ENCODE results near the gene QRSL1. TPM values are rescaled to one million over a fixed set of nuclear protein-coding genes. Genes with fewer than 3 reads are reported as not detected.
A peak's percentile ranks its signal among the peaks of the same experiment; 100 is the strongest.

The QRSL1 gene
- polyA plus RNA-seq, 3 donors, result 5.7 to 7.8 (median 5.8) TPM

- no peaks in the 10 kb centered on the region for H4K20me1 ChIP-seq (ENCODE audit: insufficient read depth, low read length)
- H3K4me3 Mint-ChIP-seq, result no peak overlapping the region
- no peaks in the 10 kb centered on the region for H3K4me1 Mint-ChIP-seq
- no peak overlapping the region for H3K4me3 ChIP-seq (replicated peaks in 1 of 3; ENCODE audit: low read depth in 2 of 3, low read length in 3 of 3)
- 75% methylated on average over 2 of the region's 3 CpGs for WGBS (ENCODE audit: insufficient coverage)
- H3K36me3 Mint-ChIP-seq, result peaks cover 46 to 53% of the 10 kb centered on the region in 2 donors
- no peaks in the 10 kb centered on the region for H3K79me2 ChIP-seq (ENCODE audit: insufficient read depth, low read length)
- intact Hi-C loops (cut with micrococcal nuclease), result no loop called here
- TF ChIP-seq CTCF (IDR thresholded peaks at IDR 0.05), result no peak
- peaks cover 0 to 1% (median 0%) of the 10 kb centered on the region in 7 donors for H3K9me3 Mint-ChIP-seq
- no peak overlapping the region for H3K4me2 ChIP-seq (replicated peaks; ENCODE audit: extremely low read depth, low read length, poor library complexity, severe bottlenecking)
- no peaks in the 10 kb centered on the region for H3K27me3 ChIP-seq (ENCODE audit: control insufficient read depth in 2 of 2, insufficient read depth in 2 of 2, low read length in 2 of 2)
- H3K36me3 ChIP-seq (replicated peaks in 1 of 2; ENCODE audit: control insufficient read depth in 1 of 2, insufficient read depth in 2 of 2, low read length in 2 of 2), result peaks cover 21 to 57% of the 10 kb centered on the region in 2 donors
- H3K4me1 ChIP-seq (ENCODE audit: control insufficient read depth in 1 of 2, insufficient read depth in 2 of 2, low read length in 2 of 2), result no peaks in the 10 kb centered on the region
- no peak overlapping the region for H2AFZ ChIP-seq (ENCODE audit: insufficient read depth, low read depth, low read length, poor library complexity, severe bottlenecking)
- no peaks in the 10 kb centered on the region for H3K27me3 Mint-ChIP-seq (ENCODE audit: low read depth in 3 of 3)
- no peak overlapping the region for H3K27ac ChIP-seq (ENCODE audit: low read depth in 1 of 2, low read length in 2 of 2)
- H3K9me3 ChIP-seq (replicated peaks in 1 of 2; ENCODE audit: control insufficient read depth in 1 of 2, insufficient read depth in 1 of 2, low read length in 2 of 2), result no peaks in the 10 kb centered on the region
- no peak for DNase-seq
- no peak overlapping the region for H3K9ac ChIP-seq (ENCODE audit: insufficient read depth, low read length, poor library complexity, severe bottlenecking)
- peak overlapping the region in 1 of 7 donors; percentile 38 for H3K27ac Mint-ChIP-seq
These were observed 11.1 kb upstream of the QRSL1 start for GRCh38 chr6:106618324-106618723.

GRCh38 chr6:106619223-106619622, 10.2 kb upstream of the QRSL1 start:
- peaks cover 17 to 48% of the 10 kb centered on the region in 2 donors for H3K36me3 ChIP-seq (replicated peaks in 1 of 2; ENCODE audit: control insufficient read depth in 1 of 2, insufficient read depth in 2 of 2, low read length in 2 of 2)
- no peak overlapping the region for H3K9ac ChIP-seq (ENCODE audit: insufficient read depth, low read length, poor library complexity, severe bottlenecking)
- intact Hi-C loops (cut with micrococcal nuclease), result no loop called here
- H3K4me1 Mint-ChIP-seq, result no peaks in the 10 kb centered on the region
- TF ChIP-seq CTCF (IDR thresholded peaks at IDR 0.05), result no peak
- WGBS (ENCODE audit: insufficient coverage), result 57% methylated on average over 1 of the region's 1 CpG
- H3K27ac Mint-ChIP-seq, result no peak overlapping the region
- no peak for DNase-seq
- peaks cover 0 to 1% (median 0%) of the 10 kb centered on the region in 7 donors for H3K9me3 Mint-ChIP-seq
- no peak overlapping the region for H3K27ac ChIP-seq (ENCODE audit: low read depth in 1 of 2, low read length in 2 of 2)
- no peaks in the 10 kb centered on the region for H3K27me3 Mint-ChIP-seq (ENCODE audit: low read depth in 3 of 3)
- H4K20me1 ChIP-seq (ENCODE audit: insufficient read depth, low read length), result no peaks in the 10 kb centered on the region
- no peak overlapping the region for H3K4me2 ChIP-seq (replicated peaks; ENCODE audit: extremely low read depth, low read length, poor library complexity, severe bottlenecking)
- no peaks in the 10 kb centered on the region for H3K27me3 ChIP-seq (ENCODE audit: control insufficient read depth in 2 of 2, insufficient read depth in 2 of 2, low read length in 2 of 2)
- peaks cover 38 to 45% of the 10 kb centered on the region in 2 donors for H3K36me3 Mint-ChIP-seq
- no peak overlapping the region for H3K4me3 Mint-ChIP-seq
- H3K4me1 ChIP-seq (ENCODE audit: control insufficient read depth in 1 of 2, insufficient read depth in 2 of 2, low read length in 2 of 2), result no peaks in the 10 kb centered on the region
- H3K79me2 ChIP-seq (ENCODE audit: insufficient read depth, low read length), result no peaks in the 10 kb centered on the region
- H3K9me3 ChIP-seq (replicated peaks in 1 of 2; ENCODE audit: control insufficient read depth in 1 of 2, insufficient read depth in 1 of 2, low read length in 2 of 2), result no peaks in the 10 kb centered on the region
- H3K4me3 ChIP-seq (replicated peaks in 1 of 3; ENCODE audit: low read depth in 2 of 3, low read length in 3 of 3), result no peak overlapping the region
- no peak overlapping the region for H2AFZ ChIP-seq (ENCODE audit: insufficient read depth, low read depth, low read length, poor library complexity, severe bottlenecking)

Data from CD14-positive monocyte (primary cell).